ENCODE measurements around the gene TRIM52.
"Not testable (repeated sequence)": the region's sequence is repeated elsewhere in the genome, so short reads cannot be mapped to it uniquely, and the experiment has no call there.

TRIM52 gene

DNA sequence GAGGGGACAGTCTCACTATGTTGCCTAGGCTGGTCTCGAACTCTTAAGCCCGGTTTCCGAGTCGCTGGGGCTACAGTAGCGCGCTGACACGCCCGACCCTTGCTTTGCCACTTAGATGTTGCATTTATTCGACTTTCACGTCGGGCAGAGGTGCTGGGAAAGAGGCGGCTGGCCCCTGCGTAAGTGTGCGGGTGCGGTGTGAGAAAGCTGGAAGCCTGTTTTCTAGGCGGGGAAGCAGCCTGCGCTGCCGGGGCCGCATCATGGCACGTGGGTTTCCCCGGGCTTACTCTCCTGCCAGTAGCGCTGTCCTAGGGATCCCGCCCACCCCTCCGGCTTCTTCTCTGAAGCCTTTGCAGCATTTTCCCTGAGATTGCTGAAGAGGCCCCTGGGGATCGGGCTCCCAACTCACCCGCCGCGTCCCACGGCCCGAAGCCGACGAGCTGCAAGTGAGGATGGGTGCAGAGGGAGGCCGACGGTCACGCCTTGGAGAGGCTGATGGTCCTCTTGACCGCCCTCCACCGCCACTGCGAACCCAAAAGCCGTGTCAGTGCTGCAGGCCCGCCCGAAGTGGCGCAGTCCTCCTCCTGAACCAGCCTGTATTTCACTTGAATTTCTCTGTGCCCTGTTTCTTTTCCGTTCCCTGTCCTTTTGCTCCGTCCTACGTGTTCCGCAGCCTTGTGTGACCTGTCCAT, 43.7 kb downstream of the TRIM52 start:
- no peak for DNase-seq (ENCODE audit: extremely low read depth in 1 of 2, low read depth in 1 of 2)

DNA sequence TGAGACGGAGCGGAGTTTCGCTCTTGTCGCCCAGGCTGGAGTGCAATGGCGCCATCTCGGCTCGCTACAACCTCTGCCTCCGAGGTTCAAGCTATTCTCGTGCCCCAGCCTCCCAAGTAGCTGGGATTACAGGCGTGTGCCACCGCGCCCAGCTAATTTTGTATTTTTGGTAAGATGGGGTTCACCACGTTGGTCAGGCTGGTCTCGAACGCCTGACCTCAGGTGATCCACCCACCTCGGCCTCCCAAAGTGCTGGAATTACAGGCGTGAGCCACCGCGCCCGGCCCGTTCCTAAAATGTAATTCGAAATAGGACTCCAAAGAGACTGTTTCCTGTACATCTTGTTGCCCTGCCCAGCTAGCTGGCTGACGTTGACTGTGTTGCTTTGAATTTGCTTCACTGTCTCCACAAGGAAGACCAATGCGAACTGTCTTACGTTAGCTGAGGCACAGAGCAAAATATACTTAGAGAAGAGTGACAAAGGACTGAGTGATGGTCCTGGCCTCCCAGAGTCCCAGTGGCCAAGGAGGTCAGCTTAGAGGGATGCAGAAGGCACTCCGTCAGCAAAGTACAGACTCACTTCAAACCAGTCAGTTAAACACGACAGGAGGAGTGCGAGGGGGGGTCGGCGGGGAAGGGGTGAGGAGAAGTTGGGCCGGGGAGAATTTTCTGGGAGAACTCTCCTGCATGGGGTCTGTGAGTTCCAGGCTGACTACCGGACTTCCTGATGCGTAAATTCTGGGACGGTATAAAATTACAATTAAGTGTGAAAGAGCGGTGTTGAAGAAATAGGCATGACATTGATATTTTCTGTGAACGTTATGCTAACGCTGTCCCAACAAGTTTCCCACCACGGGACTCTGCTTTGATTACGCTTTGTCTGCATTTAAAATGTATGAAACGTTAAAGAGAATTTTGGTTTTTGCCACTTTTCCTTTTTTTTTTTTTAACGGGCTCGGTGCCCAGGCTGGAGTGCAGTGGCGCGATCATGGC, 44.6 kb downstream of the TRIM52 start:
- no peak for DNase-seq (ENCODE audit: extremely low read depth in 1 of 2, low read depth in 1 of 2)

GRCh38 chr5:181214249-181214648, 46.7 kb downstream of the TRIM52 start:
- DNase-seq (ENCODE audit: extremely low read depth in 1 of 2, low read depth in 1 of 2), result not testable (repeated sequence)

DNA sequence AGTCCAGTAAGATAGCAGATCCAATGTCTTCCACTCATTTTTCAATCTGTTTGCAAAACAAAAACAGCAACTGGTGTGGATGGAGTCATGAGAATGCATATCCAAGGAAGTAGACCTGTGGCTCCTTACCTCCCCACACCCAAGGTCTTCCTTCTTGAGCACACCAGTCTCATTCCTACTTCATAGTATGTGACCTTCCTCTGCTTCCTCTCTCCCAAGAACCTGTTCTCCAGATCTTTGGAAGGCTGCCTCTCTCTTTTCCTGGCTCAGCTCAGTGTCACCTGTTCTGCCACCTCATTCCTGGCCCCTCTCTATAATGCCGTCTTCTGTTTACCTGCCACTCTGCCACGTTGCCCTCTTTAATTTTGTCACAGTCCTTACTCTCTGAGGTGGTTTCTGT, 48.0 kb downstream of the TRIM52 start:
- no peak for DNase-seq (ENCODE audit: extremely low read depth in 1 of 2, low read depth in 1 of 2)

DNA sequence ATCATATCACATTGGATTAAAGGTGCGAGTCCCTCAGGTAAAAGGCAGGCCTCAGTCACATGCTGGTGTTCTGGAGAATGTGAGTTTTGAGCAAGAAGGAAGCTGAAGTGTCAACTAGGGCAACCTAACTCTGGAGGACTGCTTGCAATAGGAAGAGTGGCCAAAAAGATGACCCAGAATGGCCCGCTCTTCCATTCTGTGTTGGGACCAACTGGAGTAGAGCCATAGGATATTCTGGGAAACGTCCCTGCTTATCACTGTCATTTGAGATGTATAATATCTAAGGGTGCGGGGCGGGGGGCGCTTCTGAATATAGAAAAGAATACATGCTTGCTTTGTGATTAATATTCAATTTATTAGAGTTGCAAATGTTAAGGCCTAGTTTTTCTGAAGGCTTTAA, 48.9 kb downstream of the TRIM52 start:
- DNase-seq (ENCODE audit: extremely low read depth in 1 of 2, low read depth in 1 of 2), result no peak

GRCh38 chr5:181211208-181211607, 49.7 kb downstream of the TRIM52 start:
- DNase-seq (ENCODE audit: extremely low read depth in 1 of 2, low read depth in 1 of 2), result no peak

- DNase-seq (ENCODE audit: extremely low read depth in 1 of 2, low read depth in 1 of 2), result not testable (repeated sequence)
These were observed 50.2 kb downstream of the TRIM52 start for GRCh38 chr5:181210698-181211097.

DNA sequence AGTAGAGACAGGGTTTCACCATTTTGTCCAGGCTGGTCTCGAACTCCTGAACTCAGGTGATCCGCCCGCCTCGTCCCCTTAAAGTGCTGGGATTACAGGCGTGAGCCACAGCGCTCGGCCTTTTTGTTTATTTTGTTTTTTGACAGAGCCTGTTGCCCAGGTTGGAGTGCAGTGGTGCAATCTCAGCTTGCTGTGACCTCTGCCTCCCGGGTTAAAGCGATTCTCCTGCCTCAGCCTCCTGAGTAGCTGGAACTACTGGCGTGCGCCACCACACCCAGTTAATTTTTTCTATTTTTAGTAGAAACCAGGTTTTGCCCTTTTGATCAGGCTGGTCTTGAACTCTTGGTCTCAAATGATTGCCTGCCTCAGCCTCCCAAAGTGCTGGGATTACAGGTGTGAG, 50.8 kb downstream of the TRIM52 start:
- DNase-seq (ENCODE audit: extremely low read depth in 1 of 2, low read depth in 1 of 2), result not testable (repeated sequence)

DNA sequence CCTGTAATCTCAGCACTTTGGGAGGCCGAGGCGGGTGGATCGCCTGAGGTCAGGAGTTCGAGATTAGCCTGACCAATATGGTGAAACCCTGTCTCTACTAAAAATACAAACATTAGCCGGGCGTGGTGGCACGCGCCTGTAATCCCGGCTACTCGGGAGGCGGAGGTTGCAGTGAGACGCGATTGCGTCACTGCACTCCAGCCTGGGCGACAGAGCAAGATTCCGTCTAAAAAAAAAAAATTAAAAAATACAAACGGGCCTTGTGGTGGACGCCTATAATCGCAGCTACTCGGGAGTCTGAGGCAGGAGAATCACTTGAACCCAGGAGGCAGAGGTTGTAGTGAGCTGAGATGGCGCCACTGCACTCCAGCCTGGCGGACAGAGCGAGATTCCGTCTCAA, 51.9 kb downstream of the TRIM52 start:
- DNase-seq (ENCODE audit: extremely low read depth in 1 of 2, low read depth in 1 of 2), result not testable (repeated sequence)

DNA sequence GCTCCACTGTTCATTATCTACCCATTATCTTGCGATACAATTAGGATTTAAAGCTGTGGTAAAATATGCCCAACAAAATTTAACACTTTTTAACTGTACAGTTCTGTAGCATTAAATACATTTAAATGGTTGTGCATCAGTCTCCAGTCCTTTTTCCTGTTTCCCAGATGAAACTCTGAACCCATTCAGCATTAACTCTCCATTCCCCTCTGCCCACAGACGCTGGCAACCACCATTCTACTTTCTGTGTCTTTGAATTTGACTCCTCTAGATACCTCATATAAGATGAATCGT, 53.0 kb downstream of the TRIM52 start:
- no peak for DNase-seq (ENCODE audit: extremely low read depth in 1 of 2, low read depth in 1 of 2)

GRCh38 chr5:181207214-181207959, 53.6 kb downstream of the TRIM52 start:
- peak in 1 of 2 donors; percentile 59 for DNase-seq (ENCODE audit: extremely low read depth in 1 of 2, low read depth in 1 of 2)

DNA sequence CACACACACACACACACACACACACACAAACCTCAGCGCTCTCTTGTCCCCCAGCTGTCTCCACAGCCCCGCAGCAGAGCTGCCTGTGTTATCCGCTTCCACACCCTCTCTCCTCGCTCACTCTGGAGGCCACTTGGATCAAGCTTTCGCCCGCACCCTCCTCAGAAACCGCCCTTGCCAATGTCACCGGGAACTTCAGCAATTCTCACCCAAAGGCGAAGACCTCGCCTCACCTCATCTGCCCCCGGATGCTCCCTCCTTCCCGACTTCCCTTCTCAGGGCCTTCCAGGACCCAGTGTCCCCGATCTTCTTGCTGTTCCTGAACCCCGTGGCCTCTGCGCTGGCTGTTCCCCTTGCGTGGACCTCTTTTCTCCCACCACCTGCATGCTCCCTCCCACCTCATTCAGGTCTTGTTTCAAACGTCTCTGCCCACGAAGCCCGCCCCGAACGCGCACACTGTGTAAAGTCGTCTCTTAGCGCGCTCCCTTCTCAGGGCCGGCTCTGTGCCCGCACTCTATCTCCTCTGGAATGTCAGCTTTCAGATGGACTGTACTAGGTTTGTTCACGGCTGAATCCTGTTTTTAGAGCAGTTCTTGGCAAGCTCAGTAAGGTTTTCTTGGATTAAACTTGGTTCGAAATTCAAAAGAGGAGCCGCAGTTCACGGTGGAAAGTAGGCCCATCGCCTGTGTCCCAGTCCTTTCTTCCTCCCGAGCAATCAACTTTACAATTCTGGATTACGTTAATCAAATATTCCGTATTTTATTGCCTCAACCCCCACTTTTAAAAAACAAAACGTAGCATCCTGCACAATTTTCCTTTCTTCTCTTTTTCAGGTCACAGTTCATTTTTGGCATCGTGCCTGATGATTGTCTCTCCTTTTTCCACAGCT, 54.9 kb downstream of the TRIM52 start:
- no peak for DNase-seq (ENCODE audit: extremely low read depth in 1 of 2, low read depth in 1 of 2)

Measured in activated CD8-positive, alpha-beta memory T cell treated with anti-CD3 and anti-CD28 coated beads for 1 hour (primary cell).